ENCODE measurements around the gene WWP2.

Gene WWP2

DNA sequence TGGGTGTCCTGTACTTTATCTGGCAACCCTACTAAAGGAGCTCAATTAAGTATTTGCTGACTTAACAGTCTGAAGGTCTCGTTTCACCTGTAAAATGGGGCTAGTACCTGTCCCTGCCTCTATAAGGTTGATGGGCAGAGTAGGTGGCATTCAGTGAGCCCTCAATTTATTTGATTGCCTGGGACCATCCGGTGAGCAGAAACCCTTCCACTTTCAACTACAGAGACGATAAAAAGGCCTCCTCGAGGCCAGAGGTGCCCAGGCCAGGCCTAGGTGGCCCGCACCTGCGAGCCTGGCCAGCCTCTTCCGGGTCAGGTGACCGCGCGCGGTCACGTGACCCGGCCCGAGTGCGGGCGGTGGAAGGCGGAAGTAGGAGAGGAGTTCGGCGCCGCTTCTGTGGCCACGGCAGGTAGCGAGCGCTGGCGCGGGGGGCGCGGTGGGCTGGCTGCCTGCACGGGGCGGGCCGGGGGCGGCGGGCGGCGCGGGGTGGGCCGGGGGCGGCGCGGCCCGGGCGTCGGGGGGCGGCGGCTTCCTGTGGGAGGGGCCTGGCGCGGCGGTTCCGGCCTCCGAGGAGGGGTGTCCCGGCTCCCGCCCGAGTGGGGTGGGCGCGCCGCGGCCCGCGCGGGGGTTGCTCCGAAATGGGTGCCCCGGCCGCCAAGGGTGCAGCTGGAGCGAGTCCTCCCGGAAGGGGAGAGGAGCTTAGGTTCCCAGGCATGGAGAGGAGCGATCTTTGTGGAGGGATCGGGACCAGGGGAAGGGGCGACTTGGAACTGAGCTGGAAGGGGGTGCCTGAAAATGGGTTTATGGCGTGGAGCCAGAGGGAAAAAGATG lies at the start of gene WWP2:
TSS of gene WWP2 (plus strand) at position 350 of the 831 bp plus-strand sequence. CDS start 24,679 bp downstream, outside the sequence.
- Histone ChIP-seq H3K27me3 (ENCODE audit: control insufficient read depth, insufficient read depth, low read length) (no peaks in the 10 kb centered on the region), H3K4me3 (ENCODE audit: low read depth, low read length) (peak within 1 kb of the TSS; percentile 99), H3K4me1 (ENCODE audit: control insufficient read depth, insufficient read depth, low read length) (peaks cover 5% of the 10 kb centered on the region; the same call in 1 of the 2 replicates), H3K36me3 (ENCODE audit: control insufficient read depth, insufficient read depth, low read length) (no peaks in the 10 kb centered on the region), H3K27ac (ENCODE audit: low read depth, low read length) (peak within 1 kb of the TSS; percentile 92), H3K9ac (ENCODE audit: low read depth, low read length) (peak within 1 kb of the TSS; percentile 91), H3K9me3 (ENCODE audit: control insufficient read depth, insufficient read depth, low read length) (no peaks in the 10 kb centered on the region)

- Histone ChIP-seq H3K9ac (ENCODE audit: low read depth, low read length) (no peak overlapping the region), H3K27ac (ENCODE audit: low read depth, low read length) (no peak overlapping the region), H3K4me1 (ENCODE audit: control insufficient read depth, insufficient read depth, low read length) (no peaks in the 10 kb centered on the region), H3K27me3 (ENCODE audit: control insufficient read depth, insufficient read depth, low read length) (no peaks in the 10 kb centered on the region), H3K9me3 (ENCODE audit: control insufficient read depth, insufficient read depth, low read length) (no peaks in the 10 kb centered on the region), H3K4me3 (ENCODE audit: low read depth, low read length) (no peak overlapping the region), H3K36me3 (ENCODE audit: control insufficient read depth, insufficient read depth, low read length) (peaks cover 48% of the 10 kb centered on the region)
These were observed 49.1 kb upstream of the WWP2 start for GRCh38 chr16:69712914-69713581.

GRCh38 chr16:69717066-69717465 lies 45.1 kb upstream of the WWP2 start:
- no peaks in the 10 kb centered on the region for H3K4me1 ChIP-seq (ENCODE audit: control insufficient read depth, insufficient read depth, low read length)
- no peak overlapping the region for H3K9ac ChIP-seq (ENCODE audit: low read depth, low read length)
- peaks cover 38% of the 10 kb centered on the region for H3K36me3 ChIP-seq (ENCODE audit: control insufficient read depth, insufficient read depth, low read length)
- H3K27me3 ChIP-seq (ENCODE audit: control insufficient read depth, insufficient read depth, low read length) = no peaks in the 10 kb centered on the region
- no peak overlapping the region for H3K27ac ChIP-seq (ENCODE audit: low read depth, low read length)
- H3K4me3 ChIP-seq (ENCODE audit: low read depth, low read length) = no peak overlapping the region
- no peaks in the 10 kb centered on the region for H3K9me3 ChIP-seq (ENCODE audit: control insufficient read depth, insufficient read depth, low read length)

GRCh38 chr16:69718111-69718764 lies 43.9 kb upstream of the WWP2 start:
- no peaks in the 10 kb centered on the region for H3K9me3 ChIP-seq (ENCODE audit: control insufficient read depth, insufficient read depth, low read length)
- no peak overlapping the region for H3K9ac ChIP-seq (ENCODE audit: low read depth, low read length)
- H3K27ac ChIP-seq (ENCODE audit: low read depth, low read length) = no peak overlapping the region
- no peak overlapping the region for H3K4me3 ChIP-seq (ENCODE audit: low read depth, low read length)
- H3K4me1 ChIP-seq (ENCODE audit: control insufficient read depth, insufficient read depth, low read length) = no peaks in the 10 kb centered on the region
- no peaks in the 10 kb centered on the region for H3K27me3 ChIP-seq (ENCODE audit: control insufficient read depth, insufficient read depth, low read length)
- H3K36me3 ChIP-seq (ENCODE audit: control insufficient read depth, insufficient read depth, low read length) = peaks cover 27% of the 10 kb centered on the region

- Histone ChIP-seq H3K27ac (ENCODE audit: low read depth, low read length) (no peak overlapping the region), H3K4me1 (ENCODE audit: control insufficient read depth, insufficient read depth, low read length) (peaks cover 12% of the 10 kb centered on the region), H3K36me3 (ENCODE audit: control insufficient read depth, insufficient read depth, low read length) (peaks cover 16% of the 10 kb centered on the region), H3K9ac (ENCODE audit: low read depth, low read length) (no peak overlapping the region), H3K9me3 (ENCODE audit: control insufficient read depth, insufficient read depth, low read length) (no peaks in the 10 kb centered on the region), H3K4me3 (ENCODE audit: low read depth, low read length) (no peak overlapping the region), H3K27me3 (ENCODE audit: control insufficient read depth, insufficient read depth, low read length) (no peaks in the 10 kb centered on the region)
These were observed 41.2 kb upstream of the WWP2 start for GRCh38 chr16:69720822-69721430.

DNA sequence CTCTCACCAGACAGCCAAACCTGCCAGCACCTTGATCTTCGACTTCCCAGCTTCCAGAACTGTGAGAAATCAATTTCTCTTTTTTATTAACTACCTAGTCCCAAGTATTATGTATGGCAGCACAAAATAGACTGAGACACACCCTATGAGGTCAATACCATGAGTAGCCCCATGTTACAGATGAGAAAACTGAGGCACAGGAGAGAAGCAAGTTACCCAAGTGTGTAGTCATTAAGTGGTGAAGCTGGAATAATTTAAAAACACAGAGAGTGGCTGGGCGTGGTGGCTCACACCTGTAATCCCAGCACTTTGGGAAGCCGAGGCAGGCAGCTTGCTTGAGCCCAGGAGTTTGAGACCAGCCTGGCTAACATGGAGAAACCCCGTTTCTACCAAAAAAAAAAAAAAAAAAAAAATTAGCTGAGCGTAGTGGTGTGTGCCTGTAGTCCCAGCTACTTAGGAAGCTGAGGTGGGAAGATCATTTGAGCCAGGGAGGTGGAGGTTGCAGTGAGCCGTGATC lies 40.6 kb upstream of the WWP2 start:
- H3K27me3 ChIP-seq (ENCODE audit: control insufficient read depth, insufficient read depth, low read length) = no peaks in the 10 kb centered on the region
- H3K36me3 ChIP-seq (ENCODE audit: control insufficient read depth, insufficient read depth, low read length) = peaks cover 16% of the 10 kb centered on the region
- no peaks in the 10 kb centered on the region for H3K9me3 ChIP-seq (ENCODE audit: control insufficient read depth, insufficient read depth, low read length)
- no peak overlapping the region for H3K27ac ChIP-seq (ENCODE audit: low read depth, low read length)
- H3K4me3 ChIP-seq (ENCODE audit: low read depth, low read length) = no peak overlapping the region
- peaks cover 14% of the 10 kb centered on the region for H3K4me1 ChIP-seq (ENCODE audit: control insufficient read depth, insufficient read depth, low read length)
- no peak overlapping the region for H3K9ac ChIP-seq (ENCODE audit: low read depth, low read length)

DNA sequence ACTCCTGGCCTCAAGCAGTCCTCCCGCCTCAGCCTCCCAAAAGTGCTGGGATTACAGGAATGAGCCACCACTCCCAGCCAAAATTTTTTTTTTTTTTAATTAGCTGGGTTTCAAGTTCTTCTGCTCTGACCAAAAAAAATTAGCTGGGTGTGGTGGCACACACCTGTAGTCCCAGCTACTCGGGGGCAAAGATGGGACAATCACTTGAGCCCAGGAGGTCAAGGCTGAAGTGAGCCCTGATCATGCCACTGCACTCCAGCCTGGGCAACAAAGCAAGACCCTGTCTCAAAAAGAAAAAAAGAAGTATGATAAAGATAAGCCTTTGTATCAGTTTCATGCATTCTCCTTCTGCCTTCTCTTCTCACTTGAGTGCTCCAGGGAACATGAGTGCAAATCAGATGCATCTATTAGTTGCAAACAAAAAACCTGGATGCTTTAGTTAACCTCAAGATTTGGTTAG lies 37.7 kb upstream of the WWP2 start:
- Histone ChIP-seq H3K9ac (ENCODE audit: low read depth, low read length) (no peak overlapping the region), H3K27me3 (ENCODE audit: control insufficient read depth, insufficient read depth, low read length) (no peaks in the 10 kb centered on the region), H3K4me1 (ENCODE audit: control insufficient read depth, insufficient read depth, low read length) (peaks cover 18% of the 10 kb centered on the region), H3K4me3 (ENCODE audit: low read depth, low read length) (no peak overlapping the region), H3K9me3 (ENCODE audit: control insufficient read depth, insufficient read depth, low read length) (no peaks in the 10 kb centered on the region), H3K27ac (ENCODE audit: low read depth, low read length) (no peak overlapping the region), H3K36me3 (ENCODE audit: control insufficient read depth, insufficient read depth, low read length) (no peaks in the 10 kb centered on the region)

DNA sequence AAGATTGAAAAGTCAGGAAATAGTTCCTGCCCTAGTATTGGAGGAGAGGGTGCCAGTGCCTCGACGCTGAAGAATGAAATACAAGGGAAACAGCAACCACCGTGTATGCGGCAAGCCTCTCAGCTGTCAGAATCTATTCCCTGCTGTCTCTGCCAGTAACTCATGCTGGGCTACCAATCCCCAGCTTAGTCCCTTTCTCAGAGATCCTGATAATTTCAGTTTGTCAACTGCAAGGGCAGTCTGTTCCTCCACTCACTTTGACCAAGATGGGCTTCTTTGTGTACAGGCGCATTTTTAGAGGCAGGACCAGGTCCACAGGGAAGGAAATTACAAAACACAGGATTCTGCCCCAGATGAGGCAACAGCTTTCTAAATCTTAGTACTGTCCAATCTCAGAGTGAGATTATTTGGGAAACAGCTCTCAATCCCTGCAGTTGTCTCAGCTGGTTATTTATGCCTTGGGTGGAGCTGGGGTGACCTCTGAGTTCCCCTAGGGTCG lies 37.1 kb upstream of the WWP2 start:
- H3K27ac ChIP-seq (ENCODE audit: low read depth, low read length) = peak overlapping the region; percentile 21
- H3K4me3 ChIP-seq (ENCODE audit: low read depth, low read length) = peak overlapping the region; percentile 70; the same call in 1 of the 2 replicates

DNA sequence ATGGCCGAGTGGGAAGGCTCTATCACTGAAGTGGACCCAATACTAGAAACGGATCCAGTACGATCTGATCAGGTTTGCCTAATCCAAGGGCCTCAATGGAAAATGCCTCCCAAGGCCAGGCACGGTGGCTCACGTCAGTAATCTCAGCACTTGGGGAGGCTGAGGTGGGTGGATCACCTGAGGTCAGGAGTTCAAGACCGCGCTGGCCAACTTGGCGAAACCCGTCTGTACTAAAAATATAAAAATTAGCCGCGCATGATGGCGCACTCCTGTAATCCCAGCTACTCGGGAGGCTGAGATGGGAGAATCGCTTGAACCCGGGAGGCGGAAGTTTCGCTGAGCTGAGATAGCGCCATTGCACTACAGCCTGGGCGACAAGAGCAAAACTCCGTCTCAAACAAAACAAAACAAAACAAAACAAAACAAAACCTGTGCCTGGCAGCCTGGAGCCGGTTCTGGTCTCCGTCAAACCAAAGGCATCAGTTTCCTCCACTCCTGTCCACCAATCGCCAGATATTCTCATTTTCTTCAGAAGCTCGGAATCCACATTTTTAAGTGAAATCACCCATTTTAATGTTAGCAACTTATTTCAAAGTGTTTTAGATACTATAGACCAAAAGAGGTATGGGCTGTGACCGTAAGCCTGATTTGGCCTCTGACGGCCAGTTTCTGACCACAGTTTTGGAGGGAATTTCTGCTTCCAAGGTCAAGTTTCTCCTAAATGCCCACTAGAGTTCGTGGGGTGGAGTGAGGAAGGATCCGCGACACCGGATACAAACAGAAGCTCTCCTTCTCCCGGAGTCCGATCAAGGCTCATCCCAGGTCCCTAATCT lies 36.4 kb upstream of the WWP2 start:
- peak overlapping the region; percentile 85 for H3K9ac ChIP-seq (ENCODE audit: low read depth, low read length)
- peak overlapping the region; percentile 70 for H3K4me3 ChIP-seq (ENCODE audit: low read depth, low read length)
- no peaks in the 10 kb centered on the region for H3K9me3 ChIP-seq (ENCODE audit: control insufficient read depth, insufficient read depth, low read length)
- H3K36me3 ChIP-seq (ENCODE audit: control insufficient read depth, insufficient read depth, low read length) = no peaks in the 10 kb centered on the region
- no peaks in the 10 kb centered on the region for H3K27me3 ChIP-seq (ENCODE audit: control insufficient read depth, insufficient read depth, low read length)
- peaks cover 18% of the 10 kb centered on the region for H3K4me1 ChIP-seq (ENCODE audit: control insufficient read depth, insufficient read depth, low read length)
- H3K27ac ChIP-seq (ENCODE audit: low read depth, low read length) = peak overlapping the region; percentile 97

More for the DNA sequence above, 37.1 kb upstream of the WWP2 start:
- Histone ChIP-seq H3K9me3 (ENCODE audit: control insufficient read depth, insufficient read depth, low read length) (no peaks in the 10 kb centered on the region), H3K9ac (ENCODE audit: low read depth, low read length) (peak overlapping the region; percentile 11; the same call in 1 of the 2 replicates), H3K4me1 (ENCODE audit: control insufficient read depth, insufficient read depth, low read length) (peaks cover 18% of the 10 kb centered on the region), H3K36me3 (ENCODE audit: control insufficient read depth, insufficient read depth, low read length) (no peaks in the 10 kb centered on the region), H3K27me3 (ENCODE audit: control insufficient read depth, insufficient read depth, low read length) (no peaks in the 10 kb centered on the region)
